HL-60 (cell line): ENCODE measurements around the gene CES1.
A peak's percentile ranks its signal among the peaks of the same experiment; 100 is the strongest.

Experiments
- DNase-seq, 2 experiments: peaks; one replicate each; pipeline ENCODE4 v3.0.0-alpha.2; 2010 to 2020; ENCODE audit warnings: low read depth in 1 of 2, low spot score in 1 of 2
- H3K27ac ChIP-seq: fragments of 250-450 bp; sonication (Bioruptor Pico); replicated peaks from 2 replicates; pipeline ENCODE4 v1.5.1; 2020; ENCODE audit warnings: mild to moderate bottlenecking, moderate library complexity
- H3K27me3 ChIP-seq: fragments of 250-450 bp; sonication (Bioruptor Pico); 2 replicates; pipeline ENCODE4 v1.5.1; 2021; ENCODE audit warnings: mild to moderate bottlenecking, moderate library complexity; ENCODE audit not compliant: insufficient read depth, poor library complexity, severe bottlenecking
- H3K4me3 ChIP-seq: replicated peaks from 2 replicates; pipeline ENCODE4 v1.5.1; 2011; ENCODE audit warnings: mild to moderate bottlenecking, control low read depth, low read length; ENCODE audit not compliant: insufficient read depth
- CTCF ChIP-seq: IDR thresholded peaks from one replicate; pipeline ENCODE4 v1.5.1; 2011; ENCODE audit warnings: low read length, control low read depth, inconsistent platforms; ENCODE audit not compliant: insufficient read depth
- GABPA ChIP-seq: IDR thresholded peaks from 2 replicates; pipeline ENCODE4 v1.6.1; 2012; ENCODE audit warnings: low read depth
- POLR2AphosphoS5 ChIP-seq: IDR thresholded peaks from 2 replicates; pipeline ENCODE4 v1.6.1; 2012; ENCODE audit warnings: low read depth
- REST ChIP-seq: IDR thresholded peaks from 2 replicates; pipeline ENCODE4 v1.6.1; 2012; ENCODE audit warnings: low read depth; ENCODE audit not compliant: insufficient replicate concordance
- SPI1 ChIP-seq: IDR thresholded peaks from 2 replicates; pipeline ENCODE4 v1.6.1; 2012; ENCODE audit warnings: low read depth, mild to moderate bottlenecking, borderline replicate concordance

Gene CES1

GRCh38 chr16:55779402-55780094 lies 53.3 kb downstream of the CES1 start:
- no peaks in the 10 kb centered on the region for H3K27me3 ChIP-seq
- TF ChIP-seq GABPA (no peak), SPI1 (no peak), REST (no peak), CTCF (no peak), POLR2AphosphoS5 (no peak)
- no peak overlapping the region for H3K4me3 ChIP-seq
- no peak overlapping the region for H3K27ac ChIP-seq
- DNase-seq: no peak

- TF ChIP-seq SPI1 (no peak), CTCF (no peak), POLR2AphosphoS5 (no peak), GABPA (no peak), REST (no peak)
- DNase-seq: peak; percentile 22 to 72
- H3K4me3 ChIP-seq: no peak overlapping the region
- H3K27ac ChIP-seq: no peak overlapping the region
- H3K27me3 ChIP-seq: no peaks in the 10 kb centered on the region
Observed at GRCh38 chr16:55778757-55779156, 54.1 kb downstream of the CES1 start.

GRCh38 chr16:55775857-55776256 lies 57.0 kb downstream of the CES1 start:
- H3K4me3 ChIP-seq: no peak overlapping the region
- no peak for DNase-seq
- TF ChIP-seq SPI1: no peak
- no peak for TF ChIP-seq CTCF
- TF ChIP-seq GABPA: no peak

GRCh38 chr16:55773859-55774549 lies 58.9 kb downstream of the CES1 start:
- no peak for DNase-seq
- H3K4me3 ChIP-seq: no peak overlapping the region
- no peak for TF ChIP-seq REST
- TF ChIP-seq POLR2AphosphoS5: no peak
- no peak for TF ChIP-seq SPI1
- no peak for TF ChIP-seq GABPA
- TF ChIP-seq CTCF: no peak
- no peak overlapping the region for H3K27ac ChIP-seq
- no peaks in the 10 kb centered on the region for H3K27me3 ChIP-seq

More at GRCh38 chr16:55775857-55776256, 57.0 kb downstream of the CES1 start:
- no peak overlapping the region for H3K27ac ChIP-seq
- H3K27me3 ChIP-seq: no peaks in the 10 kb centered on the region
